ENCODE data around the gene DDX55.

- TF ChIP-seq EZH2phosphoT487 (IDR thresholded peaks at IDR 0.05; ENCODE audit: insufficient read depth, low read depth) (no peak), EZH2 (IDR thresholded peaks at IDR 0.05; ENCODE audit: insufficient read depth, poor library complexity, severe bottlenecking) (no peak)
These were observed 42.4 kb upstream of the DDX55 start for GRCh38 chr12:123559468-123559867.

Data from GM23248 (cell line).